Measurements from ENCODE around the gene OXSR1. TPM values are rescaled to one million over a fixed set of nuclear protein-coding genes. Genes with fewer than 3 reads are reported as not detected.

OXSR1 gene
- total and polyA plus RNA-seq, 9 donors, result 25.5 to 36.5 (median 33.1) TPM

- H3K36me3 ChIP-seq (ENCODE audit: control insufficient read depth, insufficient read depth, low read length), result peaks cover 8% of the 10 kb centered on the region
- no peaks in the 10 kb centered on the region for H3K27me3 ChIP-seq (ENCODE audit: control insufficient read depth, insufficient read depth, low read length)
- 96% methylated on average over 7 of the region's 9 CpGs for WGBS (ENCODE audit: insufficient coverage)
- no peak within 1 kb of the TSS for H3K27ac ChIP-seq (ENCODE audit: low read length)
- no peak within 1 kb of the TSS for H3K4me3 ChIP-seq (ENCODE audit: low read length)
- H3K9me3 ChIP-seq (replicated peaks; ENCODE audit: control insufficient read depth, low read depth, low read length), result peaks cover 3% of the 10 kb centered on the region
- DNase-seq, result no peak
- peaks cover 20% of the 10 kb centered on the region for H3K4me1 ChIP-seq (ENCODE audit: control insufficient read depth, insufficient read depth, low read length)
These were observed 100.4 kb downstream of the OXSR1 start, which contains the start of gene SLC22A13 for GRCh38 chr3:38265604-38266307. Gene SLC22A13 (plus strand): TSS chr3:38265812. CDS start chr3:38265861, 49 bp downstream.

GRCh38 chr3:38266810-38267209, 101.5 kb downstream of the OXSR1 start:
- no peak overlapping the region for H3K27ac ChIP-seq (ENCODE audit: low read length)
- no peak overlapping the region for H3K4me3 ChIP-seq (ENCODE audit: low read length)
- WGBS (ENCODE audit: insufficient coverage), result 67% methylated on average over 1 of the region's 1 CpG
- no peaks in the 10 kb centered on the region for H3K27me3 ChIP-seq (ENCODE audit: control insufficient read depth, insufficient read depth, low read length)
- DNase-seq, result no peak
- H3K36me3 ChIP-seq (ENCODE audit: control insufficient read depth, insufficient read depth, low read length), result peaks cover 3% of the 10 kb centered on the region
- H3K9me3 ChIP-seq (replicated peaks; ENCODE audit: control insufficient read depth, low read depth, low read length), result no peaks in the 10 kb centered on the region
- peaks cover 20% of the 10 kb centered on the region for H3K4me1 ChIP-seq (ENCODE audit: control insufficient read depth, insufficient read depth, low read length)

GRCh38 chr3:38267662-38268061, 102.3 kb downstream of the OXSR1 start:
- WGBS (ENCODE audit: insufficient coverage), result 82% methylated on average over 2 of the region's 2 CpGs
- Histone ChIP-seq H3K27ac (ENCODE audit: low read length) (no peak overlapping the region), H3K36me3 (ENCODE audit: control insufficient read depth, insufficient read depth, low read length) (peaks cover 3% of the 10 kb centered on the region), H3K4me3 (ENCODE audit: low read length) (no peak overlapping the region), H3K4me1 (ENCODE audit: control insufficient read depth, insufficient read depth, low read length) (peaks cover 20% of the 10 kb centered on the region), H3K27me3 (ENCODE audit: control insufficient read depth, insufficient read depth, low read length) (no peaks in the 10 kb centered on the region), H3K9me3 (replicated peaks; ENCODE audit: control insufficient read depth, low read depth, low read length) (no peaks in the 10 kb centered on the region)
- DNase-seq, result no peak

GRCh38 chr3:38268087-38268486, 102.8 kb downstream of the OXSR1 start:
- 69% methylated on average over 3 of the region's 5 CpGs for WGBS (ENCODE audit: insufficient coverage)
- H3K9me3 ChIP-seq (replicated peaks; ENCODE audit: control insufficient read depth, low read depth, low read length), result no peaks in the 10 kb centered on the region
- no peaks in the 10 kb centered on the region for H3K27me3 ChIP-seq (ENCODE audit: control insufficient read depth, insufficient read depth, low read length)
- no peak overlapping the region for H3K27ac ChIP-seq (ENCODE audit: low read length)
- DNase-seq, result no peak
- H3K4me1 ChIP-seq (ENCODE audit: control insufficient read depth, insufficient read depth, low read length), result peaks cover 20% of the 10 kb centered on the region
- H3K4me3 ChIP-seq (ENCODE audit: low read length), result no peak overlapping the region
- H3K36me3 ChIP-seq (ENCODE audit: control insufficient read depth, insufficient read depth, low read length), result peaks cover 3% of the 10 kb centered on the region

- Histone ChIP-seq H3K27me3 (ENCODE audit: control insufficient read depth, insufficient read depth, low read length) (no peaks in the 10 kb centered on the region), H3K9me3 (replicated peaks; ENCODE audit: control insufficient read depth, low read depth, low read length) (no peaks in the 10 kb centered on the region), H3K36me3 (ENCODE audit: control insufficient read depth, insufficient read depth, low read length) (peaks cover 3% of the 10 kb centered on the region), H3K4me3 (ENCODE audit: low read length) (no peak overlapping the region), H3K4me1 (ENCODE audit: control insufficient read depth, insufficient read depth, low read length) (peaks cover 20% of the 10 kb centered on the region), H3K27ac (ENCODE audit: low read length) (no peak overlapping the region)
- no CpG with 5 or more reads among the region's 1 CpG for WGBS (ENCODE audit: insufficient coverage)
- DNase-seq, result no peak
These were observed 103.2 kb downstream of the OXSR1 start for GRCh38 chr3:38268522-38268921.

GRCh38 chr3:38270606-38271005, 105.3 kb downstream of the OXSR1 start:
- no peak overlapping the region for H3K27ac ChIP-seq (ENCODE audit: low read length)
- no peaks in the 10 kb centered on the region for H3K27me3 ChIP-seq (ENCODE audit: control insufficient read depth, insufficient read depth, low read length)
- WGBS (ENCODE audit: insufficient coverage), result 75% methylated on average over 1 of the region's 3 CpGs
- H3K36me3 ChIP-seq (ENCODE audit: control insufficient read depth, insufficient read depth, low read length), result peaks cover 3% of the 10 kb centered on the region
- H3K4me1 ChIP-seq (ENCODE audit: control insufficient read depth, insufficient read depth, low read length), result peaks cover 5% of the 10 kb centered on the region
- no peak for DNase-seq
- H3K9me3 ChIP-seq (replicated peaks; ENCODE audit: control insufficient read depth, low read depth, low read length), result no peaks in the 10 kb centered on the region
- H3K4me3 ChIP-seq (ENCODE audit: low read length), result no peak overlapping the region

GRCh38 chr3:38271553-38271952, 106.2 kb downstream of the OXSR1 start:
- Histone ChIP-seq H3K36me3 (ENCODE audit: control insufficient read depth, insufficient read depth, low read length) (peaks cover 2% of the 10 kb centered on the region), H3K9me3 (replicated peaks; ENCODE audit: control insufficient read depth, low read depth, low read length) (no peaks in the 10 kb centered on the region), H3K27me3 (ENCODE audit: control insufficient read depth, insufficient read depth, low read length) (no peaks in the 10 kb centered on the region), H3K27ac (ENCODE audit: low read length) (no peak overlapping the region), H3K4me3 (ENCODE audit: low read length) (no peak overlapping the region), H3K4me1 (ENCODE audit: control insufficient read depth, insufficient read depth, low read length) (no peaks in the 10 kb centered on the region)
- WGBS (ENCODE audit: insufficient coverage), result 79% methylated on average over 3 of the region's 5 CpGs
- no peak for DNase-seq

- Histone ChIP-seq H3K27ac (ENCODE audit: low read length) (no peak overlapping the region), H3K36me3 (ENCODE audit: control insufficient read depth, insufficient read depth, low read length) (no peaks in the 10 kb centered on the region), H3K9me3 (replicated peaks; ENCODE audit: control insufficient read depth, low read depth, low read length) (no peaks in the 10 kb centered on the region), H3K27me3 (ENCODE audit: control insufficient read depth, insufficient read depth, low read length) (no peaks in the 10 kb centered on the region), H3K4me3 (ENCODE audit: low read length) (no peak overlapping the region), H3K4me1 (ENCODE audit: control insufficient read depth, insufficient read depth, low read length) (no peaks in the 10 kb centered on the region)
- no peak for DNase-seq
- WGBS (ENCODE audit: insufficient coverage), result 89% methylated on average over 19 of the region's 21 CpGs
These were observed 109.7 kb downstream of the OXSR1 start for GRCh38 chr3:38274864-38275649.

- no peak overlapping the region for H3K4me3 ChIP-seq (ENCODE audit: low read length)
- no peaks in the 10 kb centered on the region for H3K9me3 ChIP-seq (replicated peaks; ENCODE audit: control insufficient read depth, low read depth, low read length)
- no peaks in the 10 kb centered on the region for H3K4me1 ChIP-seq (ENCODE audit: control insufficient read depth, insufficient read depth, low read length)
- DNase-seq, result no peak
- WGBS (ENCODE audit: insufficient coverage), result 93% methylated on average over 2 of the region's 8 CpGs
- no peaks in the 10 kb centered on the region for H3K27me3 ChIP-seq (ENCODE audit: control insufficient read depth, insufficient read depth, low read length)
- H3K36me3 ChIP-seq (ENCODE audit: control insufficient read depth, insufficient read depth, low read length), result no peaks in the 10 kb centered on the region
- H3K27ac ChIP-seq (ENCODE audit: low read length), result no peak overlapping the region
These were observed 110.3 kb downstream of the OXSR1 start for GRCh38 chr3:38275658-38276057.

GRCh38 chr3:38276081-38276916, 111.0 kb downstream of the OXSR1 start:
- WGBS (ENCODE audit: insufficient coverage), result 87% methylated on average over 8 of the region's 13 CpGs
- Histone ChIP-seq H3K27ac (ENCODE audit: low read length) (no peak overlapping the region), H3K36me3 (ENCODE audit: control insufficient read depth, insufficient read depth, low read length) (no peaks in the 10 kb centered on the region), H3K9me3 (replicated peaks; ENCODE audit: control insufficient read depth, low read depth, low read length) (no peaks in the 10 kb centered on the region), H3K27me3 (ENCODE audit: control insufficient read depth, insufficient read depth, low read length) (no peaks in the 10 kb centered on the region), H3K4me1 (ENCODE audit: control insufficient read depth, insufficient read depth, low read length) (no peaks in the 10 kb centered on the region), H3K4me3 (ENCODE audit: low read length) (no peak overlapping the region)
- no peak for DNase-seq

Data from muscle of leg (tissue), 11 donors.